ENCODE measurements around the gene ZNF236.
A peak's percentile ranks its signal among the peaks of the same experiment; 100 is the strongest.

Gene ZNF236

DNA sequence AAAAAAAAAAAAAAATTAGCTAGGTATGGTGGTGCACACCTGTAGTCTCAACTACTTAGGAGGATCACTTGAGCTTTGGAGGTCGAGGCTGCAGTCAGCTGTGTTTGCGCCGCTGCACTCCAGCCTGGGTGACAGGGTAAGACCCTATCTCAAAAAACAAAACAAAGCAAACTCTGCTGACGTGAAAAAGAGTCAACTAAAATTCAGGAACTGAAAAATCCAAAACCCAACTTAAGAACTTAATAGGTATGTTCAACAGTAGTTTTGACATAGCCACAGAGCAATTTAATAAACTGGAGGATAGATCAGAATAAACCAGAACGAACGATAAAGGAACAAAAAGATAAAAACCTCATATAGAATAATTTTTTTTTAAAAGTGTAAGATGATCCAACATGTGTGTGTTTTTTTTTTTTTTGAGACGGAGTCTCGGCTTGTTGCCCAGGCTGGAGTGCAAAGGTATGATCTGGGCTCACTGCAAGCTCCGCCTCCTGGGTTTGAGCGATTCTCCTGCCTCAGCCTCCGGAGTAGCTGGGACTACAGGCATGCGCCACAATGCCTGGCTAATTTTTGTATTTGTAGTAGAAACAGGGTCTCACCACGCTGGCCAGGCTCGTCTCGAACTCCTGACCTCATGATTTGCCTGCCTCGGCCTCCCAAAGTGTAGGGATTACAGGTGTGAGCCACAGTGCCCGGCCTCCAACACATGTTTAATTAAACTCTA, 4.3 kb upstream of the ZNF236 start:
- TF ChIP-seq POLR2AphosphoS5 (IDR thresholded peaks at IDR 0.05; ENCODE audit: low read depth, low read length): no peak
- TF ChIP-seq, protein P1, sequence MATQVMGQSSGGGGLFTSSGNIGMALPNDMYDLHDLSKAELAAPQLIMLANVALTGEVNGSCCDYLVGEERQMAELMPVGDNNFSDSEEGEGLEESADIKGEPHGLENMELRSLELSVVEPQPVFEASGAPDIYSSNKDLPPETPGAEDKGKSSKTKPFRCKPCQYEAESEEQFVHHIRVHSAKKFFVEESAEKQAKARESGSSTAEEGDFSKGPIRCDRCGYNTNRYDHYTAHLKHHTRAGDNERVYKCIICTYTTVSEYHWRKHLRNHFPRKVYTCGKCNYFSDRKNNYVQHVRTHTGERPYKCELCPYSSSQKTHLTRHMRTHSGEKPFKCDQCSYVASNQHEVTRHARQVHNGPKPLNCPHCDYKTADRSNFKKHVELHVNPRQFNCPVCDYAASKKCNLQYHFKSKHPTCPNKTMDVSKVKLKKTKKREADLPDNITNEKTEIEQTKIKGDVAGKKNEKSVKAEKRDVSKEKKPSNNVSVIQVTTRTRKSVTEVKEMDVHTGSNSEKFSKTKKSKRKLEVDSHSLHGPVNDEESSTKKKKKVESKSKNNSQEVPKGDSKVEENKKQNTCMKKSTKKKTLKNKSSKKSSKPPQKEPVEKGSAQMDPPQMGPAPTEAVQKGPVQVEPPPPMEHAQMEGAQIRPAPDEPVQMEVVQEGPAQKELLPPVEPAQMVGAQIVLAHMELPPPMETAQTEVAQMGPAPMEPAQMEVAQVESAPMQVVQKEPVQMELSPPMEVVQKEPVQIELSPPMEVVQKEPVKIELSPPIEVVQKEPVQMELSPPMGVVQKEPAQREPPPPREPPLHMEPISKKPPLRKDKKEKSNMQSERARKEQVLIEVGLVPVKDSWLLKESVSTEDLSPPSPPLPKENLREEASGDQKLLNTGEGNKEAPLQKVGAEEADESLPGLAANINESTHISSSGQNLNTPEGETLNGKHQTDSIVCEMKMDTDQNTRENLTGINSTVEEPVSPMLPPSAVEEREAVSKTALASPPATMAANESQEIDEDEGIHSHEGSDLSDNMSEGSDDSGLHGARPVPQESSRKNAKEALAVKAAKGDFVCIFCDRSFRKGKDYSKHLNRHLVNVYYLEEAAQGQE (IDR thresholded peaks at IDR 0.05; ENCODE audit: insufficient read depth in 1 of 2, low read depth in 2 of 2, low read length in 2 of 2): no peak
- no peak for TF ChIP-seq FOXP2 (optimal IDR thresholded peaks at IDR 0.05; ENCODE audit: borderline replicate concordance, extremely low read depth, extremely low read length, insufficient read depth)
- TF ChIP-seq SIN3A (IDR thresholded peaks at IDR 0.05; ENCODE audit: borderline replicate concordance, insufficient read depth, low read length): no peak
- TF ChIP-seq TAF1 (IDR thresholded peaks at IDR 0.05; ENCODE audit: borderline replicate concordance, insufficient read depth, low read length): no peak

DNA sequence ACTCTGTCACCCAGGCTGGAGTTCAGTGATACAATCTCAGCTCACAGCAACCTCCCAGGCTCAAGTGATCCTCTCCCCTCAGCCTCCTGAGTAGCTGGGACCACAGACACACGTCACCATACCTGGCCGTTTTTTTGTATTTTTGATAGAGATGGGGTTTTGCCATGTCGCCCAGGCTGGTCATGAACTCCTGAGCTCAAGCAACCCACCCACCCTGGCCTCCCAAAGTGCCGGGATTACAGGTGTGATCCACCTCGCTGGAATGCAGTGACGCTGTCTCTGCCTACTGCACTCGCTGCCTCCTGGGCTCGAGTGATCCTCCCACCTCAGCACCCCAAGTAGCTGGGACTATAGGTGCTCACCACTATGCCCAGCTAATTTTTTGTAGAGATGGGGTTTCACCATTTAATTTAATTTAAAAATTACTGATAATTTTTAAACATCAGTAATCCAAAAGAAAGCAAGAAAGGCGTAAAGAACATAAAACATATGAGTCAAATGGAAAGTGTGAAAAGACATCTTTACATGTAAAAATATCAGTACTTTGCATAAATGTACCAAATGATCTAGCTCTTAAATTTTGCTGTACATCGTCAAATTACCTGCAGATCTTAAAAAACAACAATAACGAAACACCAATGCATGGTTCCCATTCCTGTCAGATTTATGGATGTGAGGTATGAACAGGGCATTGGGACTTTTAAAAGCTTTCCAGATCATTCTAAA, 2.8 kb upstream of the ZNF236 start:
- no peak for TF ChIP-seq POLR2AphosphoS5 (IDR thresholded peaks at IDR 0.05; ENCODE audit: low read depth, low read length)
- no peak for TF ChIP-seq SIN3A (IDR thresholded peaks at IDR 0.05; ENCODE audit: borderline replicate concordance, insufficient read depth, low read length)
- TF ChIP-seq, protein P1 (IDR thresholded peaks at IDR 0.05; ENCODE audit: insufficient read depth in 1 of 2, low read depth in 2 of 2, low read length in 2 of 2): no peak
- TF ChIP-seq TAF1 (IDR thresholded peaks at IDR 0.05; ENCODE audit: borderline replicate concordance, insufficient read depth, low read length): no peak
- TF ChIP-seq FOXP2 (optimal IDR thresholded peaks at IDR 0.05; ENCODE audit: borderline replicate concordance, extremely low read depth, extremely low read length, insufficient read depth): no peak

DNA sequence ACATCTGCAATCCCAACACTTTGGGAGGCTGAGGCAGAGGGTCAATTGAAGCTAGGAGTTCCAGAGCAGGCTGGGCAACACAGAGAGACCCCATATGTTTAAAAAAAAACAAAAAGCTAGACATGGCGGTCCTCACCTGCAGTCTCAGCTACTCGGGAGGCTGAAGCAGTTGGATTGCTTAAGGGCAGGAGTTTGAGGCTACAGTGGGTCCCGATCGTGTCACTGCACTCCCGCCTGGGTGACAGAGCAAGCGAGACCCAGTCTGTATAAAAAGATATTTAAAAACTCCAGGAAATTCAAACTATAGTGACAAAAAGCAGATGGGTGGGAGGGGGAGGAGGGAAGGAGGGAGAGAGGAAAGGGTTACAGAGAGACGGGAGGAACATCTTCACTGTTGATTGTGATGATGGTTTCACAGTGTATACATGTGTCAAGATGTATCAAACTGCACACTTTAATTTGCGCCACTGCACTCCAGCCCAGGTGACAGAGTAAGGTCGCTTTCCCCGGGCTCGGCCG, 942 bp upstream of the ZNF236 start:
- no peak for TF ChIP-seq POLR2AphosphoS5 (IDR thresholded peaks at IDR 0.05; ENCODE audit: low read depth, low read length)
- peak; percentile 23; the same call in 1 of the 2 replicates for TF ChIP-seq SIN3A (IDR thresholded peaks at IDR 0.05; ENCODE audit: borderline replicate concordance, insufficient read depth, low read length)

DNA sequence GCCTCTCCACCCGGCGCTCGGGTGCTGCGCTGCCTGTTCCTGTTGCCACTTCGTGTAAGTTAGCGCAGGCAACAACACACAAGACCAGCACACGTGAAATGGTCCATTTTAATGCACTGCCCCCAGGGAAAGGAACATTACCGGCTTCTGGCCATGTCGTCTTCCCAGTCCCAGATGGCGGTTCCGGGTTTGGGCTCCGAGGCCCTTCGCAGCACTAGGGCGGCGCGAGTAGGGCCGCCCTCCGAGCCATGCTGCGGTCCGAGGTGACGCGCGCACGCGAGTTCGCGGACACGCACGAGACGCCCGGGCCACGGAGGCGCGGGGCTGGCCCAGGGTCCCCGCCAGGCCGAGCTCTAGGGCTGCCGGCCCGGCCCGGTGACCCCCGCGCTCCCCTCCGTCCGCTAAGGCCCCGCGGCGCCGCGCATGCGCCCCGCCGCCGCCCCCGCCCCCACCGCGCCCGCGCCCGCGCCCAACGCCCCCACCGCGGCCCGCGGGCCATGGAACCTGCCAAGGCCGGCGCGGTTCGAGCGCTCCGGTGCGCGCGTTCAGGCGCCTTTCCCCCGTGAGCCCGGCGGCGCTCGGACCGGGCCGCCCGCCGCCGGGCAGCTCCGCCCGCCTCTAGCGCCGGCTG, 367 bp upstream of the ZNF236 start:
- TF ChIP-seq FOXP2 (optimal IDR thresholded peaks at IDR 0.05; ENCODE audit: borderline replicate concordance, extremely low read depth, extremely low read length, insufficient read depth) (no peak), POLR2AphosphoS5 (IDR thresholded peaks at IDR 0.05; ENCODE audit: low read depth, low read length) (no peak), SIN3A (IDR thresholded peaks at IDR 0.05; ENCODE audit: borderline replicate concordance, insufficient read depth, low read length) (no peak), TAF1 (IDR thresholded peaks at IDR 0.05; ENCODE audit: borderline replicate concordance, insufficient read depth, low read length) (no peak)
- TF ChIP-seq, protein P1 (IDR thresholded peaks at IDR 0.05; ENCODE audit: insufficient read depth in 1 of 2, low read depth in 2 of 2, low read length in 2 of 2): no peak

DNA sequence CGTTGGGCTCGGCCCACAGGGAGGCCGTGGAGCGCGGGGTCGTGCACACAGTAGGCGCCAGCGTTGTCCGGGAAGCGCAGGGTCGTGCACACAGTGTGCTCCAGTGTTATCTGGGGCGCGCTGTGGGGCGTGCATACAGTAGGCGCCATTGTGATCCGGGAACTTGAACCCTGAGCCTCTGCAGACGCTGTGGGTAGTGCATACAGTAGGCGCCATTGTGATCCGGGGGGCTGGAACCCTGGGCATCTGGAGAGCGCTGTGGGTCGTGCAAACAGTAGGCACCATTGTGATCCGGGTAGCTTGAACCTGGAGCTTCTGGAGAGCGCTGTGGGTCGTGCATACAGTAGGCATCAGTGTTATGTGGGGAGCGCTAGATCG, 793 bp downstream of the ZNF236 start:
- no peak for TF ChIP-seq SIN3A (IDR thresholded peaks at IDR 0.05; ENCODE audit: borderline replicate concordance, insufficient read depth, low read length)
